Lung (tissue), 12 donors: ENCODE data around the gene SUPT3H. TPM values are rescaled to one million over a fixed set of nuclear protein-coding genes. Genes with fewer than 3 reads are reported as not detected.

Experiments used
- ATAC-seq: fragments of 200-7000 bp; cut with Tn5 transposase; one replicate; pipeline ENCODE4 v1.9.1; 2020; ENCODE audit warnings: moderate number of reproducible peaks; ENCODE audit not compliant: insufficient read depth, low FRiP score
- DNase-seq, 3 donors: peaks; one replicate each; pipeline ENCODE4 v3.0.0-alpha.2; 2013 to 2017
- H3K27ac ChIP-seq, 2 donors: one replicate each; pipeline ENCODE4 v1.5.1; 2013; ENCODE audit warnings: mild to moderate bottlenecking in 2 of 2, moderate library complexity in 2 of 2, control low read depth in 1 of 2, inconsistent platforms in 1 of 2, low read depth in 1 of 2, low read length in 1 of 2
- H3K27me3 ChIP-seq, 3 donors: one replicate each; pipeline ENCODE4 v1.5.1; 2013; ENCODE audit warnings: low read length in 2 of 3; ENCODE audit not compliant: control insufficient read depth in 3 of 3, insufficient read depth in 3 of 3
- H3K36me3 ChIP-seq, 4 donors: one replicate each; pipeline ENCODE4 v1.5.1; 2013; ENCODE audit warnings: low read length in 4 of 4, mild to moderate bottlenecking in 1 of 4, moderate library complexity in 1 of 4; ENCODE audit not compliant: control insufficient read depth in 4 of 4, insufficient read depth in 4 of 4
- H3K4me1 ChIP-seq, 5 donors: one replicate each; pipeline ENCODE4 v1.5.1; 2013; ENCODE audit warnings: low read length in 5 of 5, mild to moderate bottlenecking in 2 of 5, moderate library complexity in 1 of 5; ENCODE audit not compliant: control insufficient read depth in 5 of 5, insufficient read depth in 5 of 5
- H3K4me3 ChIP-seq: one replicate; pipeline ENCODE4 v1.5.1; 2013; ENCODE audit warnings: mild to moderate bottlenecking, control low read depth, moderate library complexity
- H3K9ac ChIP-seq, 2 donors: one replicate each; pipeline ENCODE4 v1.5.1; 2013; ENCODE audit warnings: low read length in 2 of 2, control low read depth in 1 of 2; ENCODE audit not compliant: insufficient read depth in 1 of 2
- H3K9me3 ChIP-seq, 4 donors: one replicate each; pipeline ENCODE4 v1.5.1; 2013; ENCODE audit warnings: low read length in 3 of 4, mild to moderate bottlenecking in 1 of 4, moderate library complexity in 1 of 4; ENCODE audit not compliant: control insufficient read depth in 4 of 4, insufficient read depth in 3 of 4
- CTCF ChIP-seq: IDR thresholded peaks from 2 replicates; pipeline ENCODE4 v1.5.1; 2012; ENCODE audit warnings: mild to moderate bottlenecking; ENCODE audit errors: control extremely low read depth, extremely low read depth
- WGBS, 2 donors: extraction: QIAGEN DNeasy Blood & Tissue Kit; methylation state at CpG; one replicate each; pipeline ENCODE4 v1.1.7; 2013; 5-methylcytosine and 5-hydroxymethylcytosine counted together
- polyA plus RNA-seq, 2 donors: library from polyadenylated mRNA; stranded (reverse); fragments of 200-250 nt; gene quantifications; one replicate each; pipeline ENCODE4 v1.2.1, GENCODE V29; 2013
- total RNA-seq, 2 donors: library from RNA; depleted of rRNA in 1 of 2; stranded (reverse); fragments of >200 nt in 1 of 2; gene quantifications; one replicate each; pipeline ENCODE4 v1.2.1, GENCODE V29; 2014 to 2021
- donor health status: control.
- donor health status: control.
- donor health status: Bipolar disorder and iron deficiency.
- donor health status: healthy.
- donor health status: DM: yes; HTN: yes; CAD: no.

The SUPT3H gene
- total and polyA plus RNA-seq, 4 donors: 5.2 to 17.4 (median 8.2) TPM

DNA sequence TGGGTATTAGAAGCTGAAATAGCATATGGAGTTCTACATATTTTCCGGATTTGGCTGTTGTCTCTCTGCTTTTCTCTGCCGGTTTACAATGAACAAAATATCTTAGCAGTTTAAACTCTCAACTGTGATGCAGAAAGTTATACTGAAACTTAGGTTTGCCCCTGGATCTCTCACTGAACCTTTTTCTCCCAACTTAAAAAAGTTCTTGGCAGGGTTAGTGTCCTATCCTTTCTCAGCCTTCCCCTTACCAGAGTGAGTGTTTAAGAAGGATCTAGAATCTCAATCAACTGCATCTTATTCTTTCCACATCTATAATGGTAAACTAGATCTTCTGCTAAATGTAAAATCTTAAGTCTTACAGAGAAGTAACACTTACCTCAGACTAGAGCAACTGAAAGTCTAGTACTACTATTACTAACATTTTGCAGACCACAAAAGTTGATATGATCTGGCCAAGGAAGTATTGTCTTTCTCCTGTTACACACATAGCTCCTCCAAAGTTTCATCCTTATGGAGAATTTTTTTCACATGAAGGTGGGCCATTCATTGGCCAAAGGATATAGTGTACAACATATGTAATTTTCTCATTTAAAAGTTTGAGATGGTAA is 441.9 kb downstream of the SUPT3H start:
- no peak overlapping the region for H3K27ac ChIP-seq
- no peaks in the 10 kb centered on the region for H3K9me3 ChIP-seq
- no peaks in the 10 kb centered on the region for H3K4me1 ChIP-seq
- no peak overlapping the region for H3K4me3 ChIP-seq
- ATAC-seq (no peak), DNase-seq (no peak)
- 76 to 86% methylated on average over 2 of the region's 2 CpGs for WGBS, 2 donors
- no peak for TF ChIP-seq CTCF
- H3K36me3 ChIP-seq: no peaks in the 10 kb centered on the region
- H3K9ac ChIP-seq: no peak overlapping the region
- H3K27me3 ChIP-seq: no peaks in the 10 kb centered on the region

DNA sequence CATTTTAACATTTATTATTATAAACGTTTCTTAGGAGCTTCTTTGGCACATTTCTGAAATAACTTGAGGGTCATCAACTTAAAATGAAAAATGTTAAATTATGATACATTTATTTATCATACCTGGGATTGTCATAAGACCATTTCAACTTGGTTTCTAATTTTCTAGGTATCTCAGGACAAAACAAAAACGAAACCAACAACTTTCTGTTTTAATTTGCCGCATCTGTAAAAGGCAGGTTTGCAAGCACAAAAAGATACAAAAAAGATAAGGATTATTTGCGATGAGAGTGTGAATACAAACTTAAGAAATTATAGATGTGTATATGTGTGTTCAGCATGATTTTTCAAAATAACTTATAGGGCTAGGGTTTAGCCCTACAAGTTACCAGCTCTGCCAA is 444.6 kb downstream of the SUPT3H start:
- Histone ChIP-seq H3K27me3 (no peaks in the 10 kb centered on the region), H3K9me3 (no peaks in the 10 kb centered on the region), H3K27ac (no peak overlapping the region), H3K9ac (no peak overlapping the region), H3K4me1 (no peaks in the 10 kb centered on the region), H3K36me3 (no peaks in the 10 kb centered on the region), H3K4me3 (no peak overlapping the region)
- TF ChIP-seq CTCF: no peak
- DNase-seq (no peak), ATAC-seq (no peak)
- 59 to 68% methylated on average over 4 of the region's 4 CpGs for WGBS, 2 donors

DNA sequence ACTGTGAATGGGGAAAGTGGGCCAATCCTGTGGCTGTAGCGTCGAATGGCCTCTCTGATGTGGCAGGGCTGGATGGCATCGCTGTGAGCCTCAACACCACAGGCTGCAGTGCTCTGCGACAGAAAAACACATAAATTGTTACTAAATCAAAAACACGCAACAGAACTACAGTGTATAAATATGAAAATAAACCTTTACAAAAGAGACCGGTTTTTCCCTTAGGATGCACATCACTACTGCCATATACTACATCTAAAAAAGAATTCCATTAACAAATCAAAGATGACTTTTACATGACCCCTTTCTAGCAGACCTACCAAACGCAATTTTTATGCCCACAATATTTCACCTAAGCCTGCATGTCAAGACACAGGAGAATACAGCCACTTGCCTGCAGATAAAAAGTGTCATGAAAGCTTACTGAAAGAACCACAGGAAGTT is 445.1 kb downstream of the SUPT3H start:
- WGBS, 2 donors: 87 to 90% methylated on average over 7 of the region's 7 CpGs
- TF ChIP-seq CTCF: no peak
- no peak for DNase-seq

DNA sequence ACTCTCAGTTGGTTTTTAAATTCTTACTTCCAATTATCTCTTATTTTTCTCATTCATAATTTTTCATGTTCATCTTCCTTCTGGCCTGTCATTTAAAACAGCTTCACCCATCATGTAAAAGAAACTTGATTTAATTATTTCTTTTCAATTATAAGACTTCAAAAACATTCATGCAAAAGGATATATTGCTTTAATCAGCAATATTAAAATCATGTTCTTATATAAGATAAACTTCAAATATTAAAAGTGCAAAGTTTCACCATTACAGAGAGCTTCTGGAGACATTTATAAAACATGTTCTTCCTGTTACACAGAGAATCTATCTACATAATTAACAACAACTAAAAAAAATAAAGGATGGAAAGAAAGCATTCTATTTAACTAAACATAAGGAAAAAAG is 446.3 kb downstream of the SUPT3H start:
- Histone ChIP-seq H3K36me3 (no peaks in the 10 kb centered on the region), H3K27ac (no peak overlapping the region), H3K9ac (no peak overlapping the region), H3K27me3 (no peaks in the 10 kb centered on the region), H3K4me1 (no peaks in the 10 kb centered on the region), H3K4me3 (no peak overlapping the region), H3K9me3 (no peaks in the 10 kb centered on the region)
- no peak for ATAC-seq
- no peak for TF ChIP-seq CTCF
- DNase-seq: no peak

More for the DNA sequence above, 445.1 kb downstream of the SUPT3H start:
- Histone ChIP-seq H3K36me3 (no peaks in the 10 kb centered on the region), H3K4me3 (no peak overlapping the region), H3K4me1 (no peaks in the 10 kb centered on the region), H3K9ac (no peak overlapping the region), H3K27me3 (no peaks in the 10 kb centered on the region), H3K9me3 (no peaks in the 10 kb centered on the region), H3K27ac (no peak overlapping the region)
- no peak for ATAC-seq
